ENCODE data around the gene ACVR1. TPM values are rescaled to one million over a fixed set of nuclear protein-coding genes. Genes with fewer than 3 reads are reported as not detected.
A peak's percentile ranks its signal among the peaks of the same experiment; 100 is the strongest.

The ACVR1 gene
- 10 to 100 TPM; 13.4 to 16.1 TPM for total RNA-seq

DNA sequence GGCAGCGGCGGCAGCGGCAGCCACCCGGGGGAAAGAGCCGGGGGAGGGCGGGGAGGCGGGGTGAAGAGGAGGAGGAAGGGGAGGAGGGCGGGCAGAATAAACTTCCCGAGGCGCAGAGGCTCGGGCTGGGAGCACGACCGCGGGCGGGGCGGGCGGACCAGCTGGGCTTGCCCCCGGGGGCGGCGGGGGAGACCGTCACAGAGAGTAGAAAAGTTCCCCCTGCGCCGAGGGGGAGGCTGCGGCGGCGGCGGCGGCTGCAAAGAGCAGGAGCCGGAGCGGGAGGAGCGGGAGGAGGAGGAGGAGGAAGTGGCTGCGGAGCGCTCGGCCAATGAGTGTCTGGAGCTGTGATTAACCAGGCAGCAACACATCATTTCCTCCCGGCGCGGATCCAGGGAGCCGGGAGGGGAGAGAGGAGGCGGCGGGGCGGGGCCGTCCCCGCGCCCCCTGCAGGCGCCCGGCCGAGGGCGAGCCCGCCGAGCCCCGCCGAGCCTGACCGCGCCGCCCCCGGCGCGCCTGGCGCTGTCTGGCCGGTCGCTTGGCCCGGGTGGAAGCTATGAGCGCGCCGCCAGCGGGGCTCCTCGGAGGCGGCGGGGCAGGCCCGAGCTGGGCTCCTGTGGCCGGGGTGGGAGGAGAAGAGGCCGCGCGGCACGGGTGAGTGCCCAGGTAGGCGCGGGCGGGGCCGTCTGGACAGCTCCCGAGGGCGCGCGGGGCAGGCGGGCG, at the start of gene ACVR1:
Gene ACVR1 (minus strand): TSS at position 265 of the 720 bp plus-strand sequence. CDS start 76,837 bp downstream, outside the sequence.
- peak within 1 kb of the TSS; percentile 94 for H3K4me3 Mint-ChIP-seq
- ATAC-seq (ENCODE audit: low read depth) (peak; percentile 84), DNase-seq (peak; percentile 85)
- H3K27ac Mint-ChIP-seq, result peak within 1 kb of the TSS; percentile 91
- no peaks in the 10 kb centered on the region for H3K9me3 Mint-ChIP-seq
- H3K4me1 Mint-ChIP-seq, result peaks cover 39% of the 10 kb centered on the region
- H3K27me3 Mint-ChIP-seq, result no peaks in the 10 kb centered on the region
- POLR2A ChIA-PET, result interaction anchor here (0.5 to 4.2 kb wide), 6 partner anchors 11 to 248 kb away, joined by 3 to 89 read pairs (median 4); partner anchors contain the start of gene ACVR1C
- peaks cover 6% of the 10 kb centered on the region for H3K36me3 Mint-ChIP-seq

DNA sequence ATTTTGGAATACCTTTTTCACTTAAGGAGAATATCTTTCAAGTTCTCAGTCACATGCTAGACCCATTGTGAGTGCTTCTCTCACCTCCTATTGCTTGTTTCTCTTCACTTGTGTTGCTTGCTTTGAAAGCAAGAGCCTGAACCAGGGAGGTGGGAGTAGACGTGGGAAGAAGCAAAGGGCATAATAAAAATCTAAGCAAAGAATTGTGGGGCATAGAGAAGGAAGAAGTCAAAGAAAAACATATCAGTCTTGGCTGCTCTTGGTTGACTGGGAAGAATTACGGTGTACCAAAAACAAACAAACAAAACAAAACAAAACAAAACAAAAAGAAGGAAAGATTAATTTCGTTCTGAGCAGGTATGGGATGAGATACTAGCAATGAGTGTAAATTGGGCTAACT, 48.9 kb upstream of the ACVR1 start:
- no peaks in the 10 kb centered on the region for H3K36me3 Mint-ChIP-seq

DNA sequence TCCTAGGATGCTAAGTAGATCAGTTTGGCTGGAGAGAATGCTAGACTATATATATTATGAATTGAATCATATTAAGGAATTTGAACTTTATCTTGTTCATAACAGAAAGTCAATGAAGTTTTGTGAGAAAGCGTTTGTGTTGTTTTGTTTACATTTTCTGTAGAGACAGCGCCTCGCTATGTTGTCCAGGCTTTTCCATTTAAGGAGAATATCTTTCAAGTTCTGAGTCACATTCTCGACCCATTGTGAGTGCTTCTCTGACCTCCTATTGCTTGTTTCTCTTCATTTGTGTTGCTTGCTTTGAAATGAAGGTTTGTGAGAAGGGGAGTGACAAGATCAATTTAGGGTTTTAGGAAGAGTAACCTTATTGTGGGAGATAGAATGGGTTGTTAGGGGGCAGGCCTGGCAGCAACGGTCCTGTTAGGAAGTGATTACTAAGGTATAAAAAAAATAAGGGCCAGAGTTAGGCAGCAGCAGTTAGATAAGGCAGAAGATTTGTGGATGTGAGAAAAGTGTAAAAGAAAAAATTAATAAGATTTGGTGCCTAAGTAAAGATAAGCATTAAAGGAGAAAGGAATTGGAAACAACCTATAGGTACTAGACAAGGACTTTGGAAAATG, 47.6 kb upstream of the ACVR1 start:
- no peak for ATAC-seq (ENCODE audit: low read depth)
- peaks cover 6% of the 10 kb centered on the region for H3K27me3 Mint-ChIP-seq
- DNase-seq, result no peak
- POLR2A ChIA-PET, result no interaction called here
- H3K27ac Mint-ChIP-seq, result no peak overlapping the region
- H3K4me1 Mint-ChIP-seq, result no peaks in the 10 kb centered on the region
- no peaks in the 10 kb centered on the region for H3K9me3 Mint-ChIP-seq
- no peaks in the 10 kb centered on the region for H3K36me3 Mint-ChIP-seq
- no peak overlapping the region for H3K4me3 Mint-ChIP-seq

More for the DNA sequence above, 48.9 kb upstream of the ACVR1 start:
- no peaks in the 10 kb centered on the region for H3K4me1 Mint-ChIP-seq
- H3K4me3 Mint-ChIP-seq, result no peak overlapping the region
- DNase-seq (no peak), ATAC-seq (ENCODE audit: low read depth) (no peak)
- no peak overlapping the region for H3K27ac Mint-ChIP-seq
- POLR2A ChIA-PET, result no interaction called here
- H3K9me3 Mint-ChIP-seq, result no peaks in the 10 kb centered on the region
- H3K27me3 Mint-ChIP-seq, result peaks cover 3% of the 10 kb centered on the region

DNA sequence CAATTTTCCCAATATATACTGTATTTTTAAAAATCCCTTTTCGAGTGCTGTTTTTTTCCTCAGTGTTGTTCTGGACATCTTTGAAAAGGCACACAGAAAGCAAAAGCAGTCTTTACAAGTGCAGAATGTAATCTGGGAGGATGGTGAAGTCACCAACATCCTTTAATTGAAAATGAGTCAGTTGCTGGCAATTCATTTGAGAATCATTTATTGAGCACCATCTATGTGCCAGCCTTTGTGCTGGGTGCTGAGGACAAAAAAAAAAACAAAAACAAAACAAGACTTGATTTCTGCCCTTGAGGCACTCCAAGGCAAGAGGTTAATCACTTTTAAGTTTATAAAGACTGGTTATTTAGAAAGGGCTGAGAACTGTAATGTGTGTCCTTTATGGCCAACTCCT, 46.7 kb upstream of the ACVR1 start:
- ATAC-seq (ENCODE audit: low read depth), result no peak
- H3K27me3 Mint-ChIP-seq, result peaks cover 6% of the 10 kb centered on the region
- H3K27ac Mint-ChIP-seq, result no peak overlapping the region
- H3K9me3 Mint-ChIP-seq, result no peaks in the 10 kb centered on the region
- H3K36me3 Mint-ChIP-seq, result no peaks in the 10 kb centered on the region
- DNase-seq, result no peak
- POLR2A ChIA-PET, result no interaction called here
- no peaks in the 10 kb centered on the region for H3K4me1 Mint-ChIP-seq
- no peak overlapping the region for H3K4me3 Mint-ChIP-seq

DNA sequence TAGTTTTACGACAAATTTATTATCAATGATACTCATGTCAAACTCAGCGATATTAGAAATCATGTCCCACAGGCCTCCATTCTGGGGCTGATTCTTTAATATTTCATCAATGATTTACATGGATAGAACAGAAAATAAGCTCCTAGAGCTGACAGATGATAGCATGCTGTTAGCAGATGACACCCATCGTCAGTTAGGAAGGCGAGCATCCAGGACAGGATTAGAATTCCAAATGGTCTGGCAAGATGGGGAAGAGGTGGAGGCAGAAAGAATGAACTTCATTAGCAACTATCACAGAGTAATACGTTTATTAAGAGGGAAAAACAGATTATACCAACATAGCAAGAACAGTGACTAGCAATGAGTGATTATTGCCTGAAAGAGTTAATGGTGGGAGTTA, 46.2 kb upstream of the ACVR1 start:
- H3K4me1 Mint-ChIP-seq, result no peaks in the 10 kb centered on the region

DNA sequence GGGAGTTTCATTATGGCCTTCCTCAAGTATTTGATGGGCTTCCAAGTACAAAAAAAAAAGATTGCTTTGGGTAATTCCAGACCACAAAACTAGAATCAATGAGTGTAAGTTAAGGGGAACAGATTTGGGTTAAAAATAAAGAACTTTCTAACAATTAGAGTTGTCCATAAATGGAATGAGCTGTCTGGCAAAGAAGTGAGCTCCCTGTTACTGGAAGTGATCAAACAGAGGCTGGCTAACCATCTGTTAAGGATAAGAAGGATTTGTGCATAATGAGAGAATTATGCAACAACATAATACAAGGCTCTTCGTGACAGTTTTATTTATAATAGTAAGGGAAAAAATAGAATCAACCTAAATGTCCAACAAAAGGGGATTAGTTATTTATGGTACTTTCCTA, 44.6 kb upstream of the ACVR1 start:
- Mint-ChIP-seq H3K27ac (no peak overlapping the region), H3K4me1 (no peaks in the 10 kb centered on the region), H3K4me3 (no peak overlapping the region), H3K36me3 (no peaks in the 10 kb centered on the region), H3K9me3 (no peaks in the 10 kb centered on the region), H3K27me3 (peaks cover 6% of the 10 kb centered on the region)
- ATAC-seq (ENCODE audit: low read depth) (no peak), DNase-seq (no peak)
- POLR2A ChIA-PET, result no interaction called here

More for the DNA sequence above, 46.2 kb upstream of the ACVR1 start:
- Mint-ChIP-seq H3K9me3 (no peaks in the 10 kb centered on the region), H3K36me3 (no peaks in the 10 kb centered on the region), H3K4me3 (no peak overlapping the region), H3K27ac (no peak overlapping the region), H3K27me3 (peaks cover 6% of the 10 kb centered on the region)
- DNase-seq, result no peak
- POLR2A ChIA-PET, result no interaction called here
- no peak for ATAC-seq (ENCODE audit: low read depth)

DNA sequence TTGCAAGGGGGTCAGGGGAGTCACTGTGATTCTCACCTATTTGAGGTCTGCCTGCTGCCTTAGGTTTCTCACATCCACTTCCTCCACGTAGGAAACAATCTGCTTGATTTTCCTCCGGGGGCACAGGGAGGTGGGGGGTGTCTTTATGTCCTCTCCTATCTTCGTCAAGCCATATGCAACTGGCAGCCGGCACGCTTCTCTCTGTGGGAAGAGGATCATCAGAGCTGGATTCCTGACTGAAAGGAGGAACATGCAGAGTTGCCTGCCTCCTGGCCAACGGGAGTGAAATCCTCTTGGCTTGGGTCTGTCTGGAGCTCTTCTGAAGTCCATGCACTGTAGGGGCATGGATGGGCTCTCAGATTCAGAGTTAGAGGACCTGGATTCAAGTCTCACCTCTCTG, 43.1 kb upstream of the ACVR1 start:
- no peaks in the 10 kb centered on the region for H3K9me3 Mint-ChIP-seq
- no peak overlapping the region for H3K4me3 Mint-ChIP-seq
- no peaks in the 10 kb centered on the region for H3K4me1 Mint-ChIP-seq
- H3K36me3 Mint-ChIP-seq, result no peaks in the 10 kb centered on the region
- H3K27me3 Mint-ChIP-seq, result peaks cover 3% of the 10 kb centered on the region
- ATAC-seq (ENCODE audit: low read depth), result no peak
- POLR2A ChIA-PET, result no interaction called here
- H3K27ac Mint-ChIP-seq, result no peak overlapping the region
- no peak for DNase-seq

DNA sequence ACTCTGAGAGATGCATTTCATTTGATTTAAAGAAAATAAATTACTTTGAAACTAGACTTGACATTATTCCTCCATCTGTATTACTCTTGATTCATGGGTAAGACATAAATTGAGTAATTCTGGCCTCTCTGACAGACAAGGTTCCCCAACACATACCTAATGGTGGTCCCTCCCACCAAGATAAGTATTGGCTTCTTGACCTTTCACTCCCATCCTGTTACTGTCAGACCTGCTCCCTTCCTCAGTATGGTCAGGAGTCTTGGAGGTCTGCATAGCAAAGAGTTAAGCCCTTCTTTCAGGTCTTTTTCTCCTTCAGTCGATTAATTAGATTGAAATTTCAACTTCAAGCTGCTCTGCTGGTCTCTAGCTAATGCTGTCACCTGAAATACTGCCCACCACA, 42.2 kb upstream of the ACVR1 start:
- no peak for ATAC-seq (ENCODE audit: low read depth)
- Mint-ChIP-seq H3K27me3 (peaks cover 6% of the 10 kb centered on the region), H3K27ac (no peak overlapping the region), H3K4me3 (no peak overlapping the region), H3K4me1 (no peaks in the 10 kb centered on the region), H3K36me3 (no peaks in the 10 kb centered on the region), H3K9me3 (no peaks in the 10 kb centered on the region)
- DNase-seq, result no peak
- POLR2A ChIA-PET, result no interaction called here

DNA sequence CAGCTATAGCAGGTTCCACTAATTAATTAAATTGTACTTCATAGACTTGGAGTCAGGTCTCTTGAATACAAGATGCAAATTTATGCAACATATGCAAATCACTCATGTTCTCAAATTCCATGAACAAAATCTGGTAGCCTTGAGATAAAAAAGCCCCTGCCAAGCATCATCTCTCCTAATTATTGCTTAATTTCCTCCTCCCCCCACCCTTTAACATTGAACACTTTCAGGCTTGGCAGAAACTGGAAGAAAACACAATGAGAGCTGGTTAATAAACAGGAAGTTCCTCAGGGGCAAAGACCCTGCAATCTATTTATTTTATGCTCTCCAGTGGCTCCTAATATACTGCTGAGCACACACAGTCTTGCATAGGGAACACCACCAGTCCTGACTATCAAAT, 35.6 kb upstream of the ACVR1 start:
- Mint-ChIP-seq H3K27me3 (peaks cover 11% of the 10 kb centered on the region), H3K4me3 (no peak overlapping the region), H3K4me1 (peaks cover 4% of the 10 kb centered on the region), H3K36me3 (no peaks in the 10 kb centered on the region), H3K27ac (no peak overlapping the region), H3K9me3 (no peaks in the 10 kb centered on the region)
- DNase-seq (no peak), ATAC-seq (ENCODE audit: low read depth) (no peak)
- POLR2A ChIA-PET, result no interaction called here

DNA sequence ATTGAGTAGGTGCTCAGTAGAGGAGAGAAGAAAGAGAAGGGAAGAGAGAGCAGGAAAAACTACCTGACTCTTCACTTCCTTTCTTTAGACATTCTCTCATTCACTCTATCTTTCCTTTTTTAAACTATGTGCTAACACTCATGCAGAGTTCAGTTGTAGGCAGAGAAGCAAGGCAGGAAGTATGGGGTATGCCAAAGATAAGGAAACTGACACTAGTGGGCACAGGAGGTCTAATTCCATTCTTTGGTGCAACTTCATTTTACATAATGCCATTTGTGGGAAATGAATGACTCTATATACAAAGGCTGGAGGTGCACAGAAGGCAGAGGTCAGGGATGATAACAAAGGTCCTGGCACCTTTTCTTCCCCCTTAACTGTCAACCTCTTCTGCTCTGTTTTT, 35.1 kb upstream of the ACVR1 start:
- Mint-ChIP-seq H3K4me3 (no peak overlapping the region), H3K36me3 (no peaks in the 10 kb centered on the region), H3K9me3 (no peaks in the 10 kb centered on the region), H3K27me3 (peaks cover 11% of the 10 kb centered on the region), H3K4me1 (peaks cover 4% of the 10 kb centered on the region), H3K27ac (no peak overlapping the region)
- POLR2A ChIA-PET, result no interaction called here
- ATAC-seq (ENCODE audit: low read depth), result no peak
- no peak for DNase-seq

DNA sequence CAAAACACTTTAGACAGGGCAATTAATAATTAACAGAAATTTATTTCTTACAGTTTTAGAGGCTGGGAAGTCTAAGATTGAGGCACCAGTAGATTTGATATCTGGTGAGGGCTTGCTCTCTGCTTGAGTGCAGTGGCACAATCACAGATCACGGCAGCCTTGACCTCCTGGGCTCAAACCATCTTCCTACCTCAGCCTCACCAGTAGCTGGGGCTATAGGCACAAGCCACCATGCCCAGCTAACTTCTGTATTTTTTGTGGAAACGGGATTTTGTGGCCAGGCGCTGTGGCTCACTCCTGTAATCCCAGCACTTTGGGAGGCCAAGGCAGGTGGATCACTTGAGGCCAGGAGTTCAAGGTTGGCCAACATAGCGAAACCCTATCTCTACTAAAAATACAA, 29.0 kb upstream of the ACVR1 start:
- Mint-ChIP-seq H3K4me1 (peaks cover 16% of the 10 kb centered on the region), H3K9me3 (no peaks in the 10 kb centered on the region), H3K4me3 (no peak overlapping the region), H3K27me3 (peaks cover 1% of the 10 kb centered on the region), H3K27ac (no peak overlapping the region), H3K36me3 (no peaks in the 10 kb centered on the region)
- no peak for ATAC-seq (ENCODE audit: low read depth)
- POLR2A ChIA-PET, result interaction anchor here (0.7 kb wide), 1 partner anchor 32 kb away, joined by 3 read pairs; no protein-coding TSS in a partner anchor
- DNase-seq, result no peak

DNA sequence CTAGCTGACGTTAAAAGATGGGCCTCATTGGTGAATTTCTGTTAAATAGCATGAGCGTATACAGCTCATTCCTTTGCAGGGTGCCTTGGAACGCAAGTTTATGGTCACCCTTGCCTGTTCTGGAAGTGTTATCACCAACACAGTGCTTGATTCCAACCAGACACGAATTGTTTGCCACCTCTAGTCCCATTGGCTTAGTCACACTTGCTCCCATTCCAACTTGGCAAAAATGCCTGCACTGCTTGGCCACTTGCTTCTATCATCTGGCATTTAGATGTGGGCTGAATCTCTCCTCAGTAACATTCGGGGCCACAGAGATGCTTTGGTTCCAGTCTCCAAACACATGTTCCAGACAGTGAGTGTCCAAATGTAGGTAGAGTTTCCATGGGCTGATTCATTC, 27.5 kb upstream of the ACVR1 start:
- Mint-ChIP-seq H3K9me3 (no peaks in the 10 kb centered on the region), H3K36me3 (no peaks in the 10 kb centered on the region), H3K27ac (no peak overlapping the region), H3K4me3 (no peak overlapping the region), H3K27me3 (no peaks in the 10 kb centered on the region), H3K4me1 (peaks cover 28% of the 10 kb centered on the region)
- ATAC-seq (ENCODE audit: low read depth), result no peak
- DNase-seq, result no peak
- POLR2A ChIA-PET, result no interaction called here

DNA sequence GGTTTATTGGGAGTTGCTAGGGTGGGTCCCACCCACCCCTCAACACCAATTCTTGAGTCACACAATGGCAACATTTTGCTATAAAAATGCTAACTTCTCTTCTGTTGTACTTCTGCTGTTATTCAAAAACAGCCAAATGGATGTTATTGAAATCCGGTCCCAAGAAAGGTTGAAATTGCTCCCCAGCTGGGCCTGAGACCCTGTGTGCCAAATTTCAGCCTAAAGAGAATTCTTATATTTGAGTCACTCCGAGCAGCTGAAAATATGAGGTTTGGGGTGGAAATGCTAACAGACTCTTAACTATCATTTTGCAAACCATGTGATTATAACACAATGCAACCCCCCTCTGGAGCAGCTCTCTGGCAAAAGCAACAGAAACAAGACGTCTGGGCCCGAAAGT, 27.0 kb upstream of the ACVR1 start:
- DNase-seq (no peak), ATAC-seq (ENCODE audit: low read depth) (no peak)
- Mint-ChIP-seq H3K4me3 (no peak overlapping the region), H3K27me3 (no peaks in the 10 kb centered on the region), H3K36me3 (no peaks in the 10 kb centered on the region), H3K4me1 (peaks cover 33% of the 10 kb centered on the region), H3K27ac (no peak overlapping the region), H3K9me3 (no peaks in the 10 kb centered on the region)
- POLR2A ChIA-PET, result no interaction called here

DNA sequence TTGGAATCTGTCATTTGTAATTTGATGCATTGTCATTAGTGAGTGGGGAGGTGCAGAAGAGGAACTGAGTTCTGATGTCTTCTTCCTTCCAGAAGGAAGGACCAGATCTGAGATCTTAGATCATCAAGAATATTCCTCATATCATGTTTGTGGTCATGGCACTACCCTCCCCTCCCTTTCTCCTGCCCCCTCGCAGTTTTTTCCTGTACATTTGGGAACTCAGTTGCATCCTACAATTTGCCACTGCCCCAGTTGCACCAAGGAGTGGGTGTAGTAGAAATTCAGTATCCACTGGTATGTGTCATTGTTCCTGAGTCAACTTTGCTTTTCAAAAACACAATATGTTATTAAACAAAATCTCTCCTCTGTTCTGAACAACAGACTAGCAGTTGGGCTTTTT, 26.6 kb upstream of the ACVR1 start:
- no peaks in the 10 kb centered on the region for H3K27me3 Mint-ChIP-seq
- peaks cover 2% of the 10 kb centered on the region for H3K36me3 Mint-ChIP-seq
- H3K4me1 Mint-ChIP-seq, result peaks cover 37% of the 10 kb centered on the region
- no peak overlapping the region for H3K27ac Mint-ChIP-seq
- no peak for DNase-seq
- POLR2A ChIA-PET, result no interaction called here
- no peaks in the 10 kb centered on the region for H3K9me3 Mint-ChIP-seq
- ATAC-seq (ENCODE audit: low read depth), result no peak
- no peak overlapping the region for H3K4me3 Mint-ChIP-seq

Data from activated naive CD8-positive, alpha-beta T cell treated with anti-CD3 and anti-CD28 coated beads, Interleukin-2, amount 10 ng/mL, durations not matched to agents 7 days and 5 days (primary cell).